Duodenal mucosa (tissue), 2 donors: ENCODE data around the gene CCDC150.
"Not testable (repeated sequence)": the region's sequence is repeated elsewhere in the genome, so short reads cannot be mapped to it uniquely, and the experiment has no call there.

Source experiments
- H3K27ac ChIP-seq: one replicate; pipeline ENCODE4 v1.7.0; 2013; ENCODE audit warnings: low read depth, low read length
- H3K27me3 ChIP-seq, 2 donors: one replicate each; pipeline ENCODE4 v1.7.0; 2013; ENCODE audit warnings: low read length in 2 of 2, control low read depth in 1 of 2; ENCODE audit not compliant: insufficient read depth in 2 of 2, control insufficient read depth in 1 of 2
- H3K36me3 ChIP-seq, 2 donors: one replicate each; pipeline ENCODE4 v1.7.0; 2013; ENCODE audit warnings: low read length in 2 of 2, control low read depth in 1 of 2; ENCODE audit not compliant: insufficient read depth in 2 of 2, control insufficient read depth in 1 of 2
- H3K4me1 ChIP-seq, 2 donors: one replicate each; pipeline ENCODE4 v1.7.0; 2013; ENCODE audit warnings: low read length in 2 of 2, control low read depth in 1 of 2; ENCODE audit not compliant: insufficient read depth in 2 of 2, control insufficient read depth in 1 of 2
- H3K4me3 ChIP-seq, 2 donors: one replicate each; pipeline ENCODE4 v1.7.0; 2013; ENCODE audit warnings: low read length in 2 of 2, low read depth in 1 of 2
- H3K9ac ChIP-seq, 2 donors: one replicate each; pipeline ENCODE4 v1.7.0; 2013; ENCODE audit warnings: low read length in 2 of 2, low read depth in 1 of 2
- H3K9me3 ChIP-seq, 2 donors: one replicate each; pipeline ENCODE4 v1.7.0; 2013; ENCODE audit warnings: low read length in 2 of 2, control low read depth in 1 of 2; ENCODE audit not compliant: control insufficient read depth in 1 of 2

Gene CCDC150

GRCh38 chr2:196725218-196725617 lies 85.7 kb downstream of the CCDC150 start:
- H3K9me3 ChIP-seq: no peaks in the 10 kb centered on the region
- peaks cover 4 to 9% of the 10 kb centered on the region in 2 donors for H3K4me1 ChIP-seq
- no peak overlapping the region for H3K27ac ChIP-seq
- peaks cover 0 to 2% of the 10 kb centered on the region in 2 donors for H3K36me3 ChIP-seq
- H3K4me3 ChIP-seq: no peak overlapping the region
- no peak overlapping the region for H3K9ac ChIP-seq
- H3K27me3 ChIP-seq: no peaks in the 10 kb centered on the region

- no peak overlapping the region for H3K27ac ChIP-seq
- H3K9me3 ChIP-seq: no peaks in the 10 kb centered on the region
- H3K9ac ChIP-seq: no peak overlapping the region
- H3K4me3 ChIP-seq: no peak overlapping the region
- peaks cover 4 to 9% of the 10 kb centered on the region in 2 donors for H3K4me1 ChIP-seq
- no peaks in the 10 kb centered on the region for H3K27me3 ChIP-seq
- H3K36me3 ChIP-seq: peaks cover 0 to 2% of the 10 kb centered on the region in 2 donors
Observed at GRCh38 chr2:196725882-196726281, 86.4 kb downstream of the CCDC150 start.

GRCh38 chr2:196729418-196729817 lies 89.9 kb downstream of the CCDC150 start:
- Histone ChIP-seq H3K9me3 (no peaks in the 10 kb centered on the region), H3K36me3 (peaks cover 2% of the 10 kb centered on the region in 2 donors), H3K4me1 (peaks cover 4 to 9% of the 10 kb centered on the region in 2 donors), H3K4me3 (no peak overlapping the region), H3K27me3 (no peaks in the 10 kb centered on the region), H3K27ac (no peak overlapping the region), H3K9ac (no peak overlapping the region)

GRCh38 chr2:196736646-196737045 lies 97.1 kb downstream of the CCDC150 start:
- not testable (repeated sequence) for H3K9me3 ChIP-seq, H3K9ac ChIP-seq, H3K27ac ChIP-seq, H3K36me3 ChIP-seq, H3K27me3 ChIP-seq, H3K4me3 ChIP-seq, H3K4me1 ChIP-seq

GRCh38 chr2:196737046-196737445 lies 97.5 kb downstream of the CCDC150 start:
- no peaks in the 10 kb centered on the region for H3K9me3 ChIP-seq

GRCh38 chr2:196739031-196739430 lies 99.5 kb downstream of the CCDC150 start:
- no peak overlapping the region for H3K9ac ChIP-seq
- no peaks in the 10 kb centered on the region for H3K9me3 ChIP-seq
- no peaks in the 10 kb centered on the region for H3K4me1 ChIP-seq
- no peak overlapping the region for H3K4me3 ChIP-seq
- H3K27me3 ChIP-seq: no peaks in the 10 kb centered on the region
- H3K27ac ChIP-seq: no peak overlapping the region
- peaks cover 0 to 3% of the 10 kb centered on the region in 2 donors for H3K36me3 ChIP-seq

More at GRCh38 chr2:196737046-196737445, 97.5 kb downstream of the CCDC150 start:
- Histone ChIP-seq H3K4me1 (no peaks in the 10 kb centered on the region), H3K36me3 (peaks cover 0 to 3% of the 10 kb centered on the region in 2 donors), H3K27me3 (no peaks in the 10 kb centered on the region), H3K4me3 (no peak overlapping the region), H3K27ac (no peak overlapping the region), H3K9ac (no peak overlapping the region)

GRCh38 chr2:196742216-196742615 lies 102.7 kb downstream of the CCDC150 start:
- Histone ChIP-seq H3K27ac (no peak overlapping the region), H3K9me3 (no peaks in the 10 kb centered on the region), H3K27me3 (no peaks in the 10 kb centered on the region), H3K36me3 (no peaks in the 10 kb centered on the region), H3K4me1 (no peaks in the 10 kb centered on the region), H3K4me3 (no peak overlapping the region), H3K9ac (no peak overlapping the region)

GRCh38 chr2:196742685-196743084 lies 103.2 kb downstream of the CCDC150 start:
- H3K9ac ChIP-seq: no peak overlapping the region
- H3K36me3 ChIP-seq: no peaks in the 10 kb centered on the region
- no peaks in the 10 kb centered on the region for H3K9me3 ChIP-seq

GRCh38 chr2:196743165-196743564 lies 103.7 kb downstream of the CCDC150 start:
- H3K4me1 ChIP-seq: peaks cover under 1 to 4% of the 10 kb centered on the region in 2 donors
- H3K4me3 ChIP-seq: no peak overlapping the region
- no peak overlapping the region for H3K27ac ChIP-seq
- no peaks in the 10 kb centered on the region for H3K36me3 ChIP-seq
- no peaks in the 10 kb centered on the region for H3K27me3 ChIP-seq
- H3K9me3 ChIP-seq: no peaks in the 10 kb centered on the region
- no peak overlapping the region for H3K9ac ChIP-seq

More at GRCh38 chr2:196742685-196743084, 103.2 kb downstream of the CCDC150 start:
- Histone ChIP-seq H3K4me1 (no peaks in the 10 kb centered on the region), H3K27ac (no peak overlapping the region), H3K4me3 (no peak overlapping the region), H3K27me3 (no peaks in the 10 kb centered on the region)

GRCh38 chr2:196745711-196746110 lies 106.2 kb downstream of the CCDC150 start:
- Histone ChIP-seq H3K4me1 (peaks cover 5 to 11% of the 10 kb centered on the region in 2 donors), H3K36me3 (no peaks in the 10 kb centered on the region), H3K9ac (no peak overlapping the region), H3K27ac (no peak overlapping the region), H3K9me3 (no peaks in the 10 kb centered on the region), H3K4me3 (no peak overlapping the region), H3K27me3 (no peaks in the 10 kb centered on the region)

- Histone ChIP-seq H3K27ac (no peak overlapping the region), H3K4me1 (peaks cover 5 to 11% of the 10 kb centered on the region in 2 donors), H3K9ac (no peak overlapping the region), H3K27me3 (no peaks in the 10 kb centered on the region), H3K9me3 (no peaks in the 10 kb centered on the region), H3K36me3 (no peaks in the 10 kb centered on the region), H3K4me3 (no peak overlapping the region)
Observed at GRCh38 chr2:196747400-196747799, 107.9 kb downstream of the CCDC150 start.
